Common myeloid progenitor, CD34-positive (primary cell): Measurements from ENCODE around the gene TNFAIP6.

Experiments used
- CTCF ChIA-PET: fragments of 350-600 bp; sonication (Branson Sonifier 250); formaldehyde crosslinking; loops from one replicate; lab custom pipeline; 2021; ENCODE audit warnings: antibody characterized with exemption; lab: Charles Lee
- POLR2A ChIA-PET: fragments of 350-600 bp; sonication (Branson Sonifier 250); formaldehyde crosslinking; loops from one replicate; lab custom pipeline; 2021; ENCODE audit warnings: antibody characterized with exemption; lab: Charles Lee
- DNase-seq, 3 donors: peaks; one replicate each; pipeline versions ENCODE4 v3.0.0 to v3.0.0-alpha.2; 2013
- H3K27ac ChIP-seq, 2 experiments: 1 replicate in 1 of 2; 2 replicates in 1 of 2; pipeline ENCODE4 v1.7.0; 2013; ENCODE audit warnings: inconsistent platforms in 2 of 2, low read length in 2 of 2, mild to moderate bottlenecking in 2 of 2, low read depth in 1 of 2, moderate library complexity in 1 of 2; ENCODE audit not compliant: severe bottlenecking in 2 of 2, insufficient read depth in 1 of 2, poor library complexity in 1 of 2
- H3K27me3 ChIP-seq, 5 experiments: replicated peaks in 2 of 5; 1 replicate in 3 of 5; 2 replicates in 2 of 5; pipeline versions ENCODE4 v1.6.1 to v1.7.0; 2013; ENCODE audit warnings: low read length in 4 of 5, mild to moderate bottlenecking in 2 of 5, moderate library complexity in 2 of 5, inconsistent platforms in 1 of 5; ENCODE audit not compliant: insufficient read depth in 5 of 5, control insufficient read depth in 4 of 5
- H3K36me3 ChIP-seq, 4 experiments: 1 replicate in 2 of 4; 2 replicates in 2 of 4; pipeline versions ENCODE4 v1.6.1 to v1.7.0; 2013; ENCODE audit warnings: low read length in 3 of 4, control low read depth in 1 of 4, mild to moderate bottlenecking in 1 of 4; ENCODE audit not compliant: control insufficient read depth in 4 of 4, insufficient read depth in 4 of 4
- H3K4me1 ChIP-seq, 4 experiments: 1 replicate in 3 of 4; 2 replicates in 1 of 4; pipeline versions ENCODE4 v1.6.1 to v1.7.1; 2013; ENCODE audit warnings: low read length in 3 of 4, mild to moderate bottlenecking in 3 of 4, control low read depth in 1 of 4, inconsistent platforms in 1 of 4, moderate library complexity in 1 of 4; ENCODE audit not compliant: control insufficient read depth in 4 of 4, insufficient read depth in 4 of 4; ENCODE audit errors: control extremely low read depth in 1 of 4
- H3K4me3 ChIP-seq, 7 experiments: 1 replicate in 4 of 7; 2 replicates in 3 of 7; pipeline versions ENCODE4 v1.5.1 to v1.7.0; 2013; ENCODE audit warnings: mild to moderate bottlenecking in 7 of 7, low read length in 6 of 7, moderate library complexity in 6 of 7, inconsistent platforms in 2 of 7, low read depth in 2 of 7, control low read depth in 1 of 7; ENCODE audit not compliant: insufficient read depth in 4 of 7, control insufficient read depth in 1 of 7; ENCODE audit errors: extremely low read depth in 1 of 7
- H3K9me3 ChIP-seq, 5 experiments: 1 replicate in 4 of 5; 2 replicates in 1 of 5; pipeline versions ENCODE4 v1.6.1 to v1.7.1; 2013; ENCODE audit warnings: low read length in 4 of 5, mild to moderate bottlenecking in 2 of 5, inconsistent platforms in 1 of 5, low read depth in 1 of 5, moderate library complexity in 1 of 5; ENCODE audit not compliant: control insufficient read depth in 4 of 5, insufficient read depth in 2 of 5; ENCODE audit errors: control extremely low read depth in 1 of 5
- WGBS: methylation state at CpG from one replicate; pipeline ENCODE4 v1.1.5; 2013; ENCODE audit not compliant: insufficient coverage; 5-methylcytosine and 5-hydroxymethylcytosine counted together

TNFAIP6 gene

DNA sequence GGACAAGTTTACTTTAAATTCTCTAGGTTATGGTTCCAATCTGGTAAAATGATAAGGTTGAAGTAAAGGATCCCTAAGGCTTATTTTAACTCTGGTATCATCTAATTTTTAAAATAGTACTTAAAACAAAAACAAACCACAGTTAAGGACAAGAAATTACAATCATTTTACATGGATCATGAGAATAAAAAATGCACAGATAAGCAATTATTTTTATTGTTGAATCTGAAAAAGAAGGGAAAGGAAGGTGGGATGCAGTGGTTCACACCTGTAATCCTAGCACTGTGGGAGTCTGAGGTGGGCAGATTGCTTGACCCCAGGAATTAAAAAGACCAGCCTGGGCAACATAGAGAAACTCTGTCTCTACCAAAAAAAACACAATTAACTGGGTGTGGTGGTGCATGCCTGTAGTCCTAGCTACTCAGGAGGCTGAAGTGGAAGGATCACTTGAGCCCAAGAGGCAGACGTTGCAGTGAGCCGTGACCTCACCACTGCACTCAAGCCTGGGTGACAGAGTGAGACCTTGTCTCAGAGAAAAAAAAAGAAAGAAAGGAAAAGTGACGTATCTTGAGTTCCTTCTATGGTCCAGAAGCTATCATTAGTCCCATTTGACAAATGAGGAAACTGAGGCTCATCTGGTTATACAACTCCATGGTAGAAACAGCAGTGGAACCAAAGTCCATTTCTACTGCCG, 2.5 kb downstream of the TNFAIP6 start:
- peaks cover 0 to 6% (median 3%) of the 10 kb centered on the region in 4 experiments for H3K4me1 ChIP-seq
- DNase-seq: no peak
- no peak overlapping the region for H3K4me3 ChIP-seq
- CTCF ChIA-PET: no interaction called here
- no peaks in the 10 kb centered on the region for H3K27me3 ChIP-seq
- WGBS: 100% methylated on average over 3 of the region's 4 CpGs
- POLR2A ChIA-PET: no interaction called here
- H3K36me3 ChIP-seq: no peaks in the 10 kb centered on the region
- no peak overlapping the region for H3K27ac ChIP-seq
- no peaks in the 10 kb centered on the region for H3K9me3 ChIP-seq

DNA sequence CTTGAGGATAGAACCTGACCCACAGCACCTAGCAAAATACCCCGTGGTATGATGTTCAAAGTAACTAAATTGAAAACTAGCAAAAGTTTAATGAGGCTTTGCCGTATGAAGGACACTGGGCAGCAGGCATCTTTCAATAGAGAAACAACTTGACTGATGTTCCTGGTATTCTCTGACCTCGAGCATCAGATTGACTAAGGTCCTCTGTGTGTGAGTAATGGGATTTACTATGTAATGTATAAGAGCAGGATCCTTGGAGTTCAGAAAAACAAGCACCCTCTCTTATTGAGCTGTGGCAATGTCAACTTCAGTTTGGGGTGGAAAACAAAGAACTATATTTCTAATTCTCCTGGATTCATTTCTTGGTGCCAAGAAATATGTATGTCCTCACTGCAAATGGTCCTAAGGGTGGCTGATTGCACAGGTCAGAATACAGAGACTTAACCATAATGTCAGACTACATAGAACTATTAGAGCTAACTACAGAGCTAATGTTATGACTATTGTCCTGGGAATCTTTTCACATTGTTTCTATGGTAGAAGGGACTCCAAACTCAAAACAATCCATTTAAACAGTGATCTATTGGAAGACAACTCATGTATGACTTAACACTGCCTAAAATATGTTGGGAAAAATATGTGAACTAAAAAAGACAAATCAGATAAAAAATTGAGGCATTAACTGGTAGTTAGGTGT, 4.4 kb downstream of the TNFAIP6 start:
- ChIA-PET POLR2A (no interaction called here), CTCF (interaction anchor here (0.7 to 1.4 kb wide), 2 partner anchors 10 to 14 kb away, joined by 3 read pairs; no protein-coding TSS in a partner anchor)
- Histone ChIP-seq H3K36me3 (no peaks in the 10 kb centered on the region), H3K27ac (no peak overlapping the region), H3K9me3 (no peaks in the 10 kb centered on the region), H3K4me3 (no peak overlapping the region), H3K27me3 (no peaks in the 10 kb centered on the region), H3K4me1 (peaks cover 0 to 6% (median 3%) of the 10 kb centered on the region in 4 experiments)
- WGBS: 97% methylated on average over 3 of the region's 3 CpGs
- no peak for DNase-seq

DNA sequence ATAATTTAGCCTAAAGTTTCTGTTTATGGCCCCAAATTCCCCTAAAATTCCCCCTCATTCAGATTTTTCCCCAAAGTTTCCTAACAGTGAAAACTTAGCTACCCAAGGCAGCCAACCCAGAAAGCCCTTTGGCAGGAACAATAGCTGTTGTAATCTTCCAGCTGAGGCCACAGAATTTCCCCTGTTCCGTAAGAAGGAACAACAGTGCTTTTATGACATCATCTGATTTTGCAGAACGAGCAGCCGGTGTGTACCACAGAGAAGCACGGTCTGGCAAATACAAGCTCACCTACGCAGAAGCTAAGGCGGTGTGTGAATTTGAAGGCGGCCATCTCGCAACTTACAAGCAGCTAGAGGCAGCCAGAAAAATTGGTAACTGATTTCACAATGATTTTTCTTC, 6.3 kb downstream of the TNFAIP6 start:
- no peak overlapping the region for H3K27ac ChIP-seq
- CTCF ChIA-PET: no interaction called here
- POLR2A ChIA-PET: interaction anchor here (1.3 kb wide), 1 partner anchor 74 kb away, joined by 5 read pairs; the partner anchor contains the start of gene NMI
- no peaks in the 10 kb centered on the region for H3K27me3 ChIP-seq
- peaks cover 0 to 6% (median 3%) of the 10 kb centered on the region in 4 experiments for H3K4me1 ChIP-seq
- DNase-seq: peak; percentile 45 to 84 (median 76)
- H3K4me3 ChIP-seq: peak overlapping the region in 2 of 7 experiments; percentile 14 to 40
- no peaks in the 10 kb centered on the region for H3K36me3 ChIP-seq
- peaks cover 0 to 6% (median 0%) of the 10 kb centered on the region in 5 experiments for H3K9me3 ChIP-seq
- 48% methylated on average over 8 of the region's 8 CpGs for WGBS

DNA sequence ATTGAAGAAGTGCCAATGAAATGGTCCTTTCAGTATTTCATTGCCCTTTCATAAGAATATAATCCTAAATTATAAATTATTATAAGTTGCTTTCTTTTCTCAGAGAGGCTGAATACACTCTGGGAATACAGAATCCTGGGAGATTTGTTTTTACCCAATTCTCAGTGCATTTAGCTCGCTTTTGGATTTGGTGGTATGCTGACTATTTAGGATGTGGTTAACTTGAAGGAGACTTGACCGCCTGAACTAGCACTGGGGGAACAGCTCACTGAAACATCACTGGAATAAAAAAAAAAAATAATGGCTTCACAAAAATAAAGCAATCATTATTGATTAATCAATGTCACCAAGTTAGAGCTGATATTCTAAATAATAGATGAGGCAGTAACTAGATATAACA, 10.2 kb downstream of the TNFAIP6 start:
- no peak overlapping the region for H3K4me3 ChIP-seq
- peaks cover 0 to 11% (median 0%) of the 10 kb centered on the region in 5 experiments for H3K9me3 ChIP-seq
- H3K4me1 ChIP-seq: peaks cover 0 to 6% (median 3%) of the 10 kb centered on the region in 4 experiments
- H3K27ac ChIP-seq: no peak overlapping the region
- CTCF ChIA-PET: interaction anchor here (2.1 kb wide), 1 partner anchor 13 kb away, joined by 7 read pairs; no protein-coding TSS in a partner anchor
- no peaks in the 10 kb centered on the region for H3K36me3 ChIP-seq
- no peaks in the 10 kb centered on the region for H3K27me3 ChIP-seq
- WGBS: 100% methylated on average over 1 of the region's 2 CpGs
- POLR2A ChIA-PET: no interaction called here
- no peak for DNase-seq

DNA sequence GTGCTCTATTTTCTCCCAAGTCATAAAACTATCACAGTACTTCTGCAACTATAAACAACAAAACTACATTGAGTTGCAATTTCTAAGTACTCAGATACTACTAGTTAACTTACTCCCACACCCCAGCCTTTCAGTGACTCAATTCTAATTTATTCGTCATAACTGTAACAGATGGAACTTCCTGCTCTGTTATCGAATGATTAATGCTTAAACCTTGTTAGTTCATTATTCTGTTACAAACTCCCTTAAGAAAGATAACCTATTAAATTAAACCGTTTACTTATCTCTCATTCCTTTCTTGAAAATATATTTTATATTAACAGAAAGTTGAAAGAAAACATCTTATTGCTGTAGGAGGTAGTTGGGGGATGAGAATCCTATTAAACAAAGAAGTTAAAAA, 17.0 kb downstream of the TNFAIP6 start:
- ChIA-PET CTCF (no interaction called here), POLR2A (no interaction called here)
- Histone ChIP-seq H3K4me3 (no peak overlapping the region), H3K4me1 (peaks cover 0 to 5% (median 0%) of the 10 kb centered on the region in 4 experiments), H3K27me3 (no peaks in the 10 kb centered on the region), H3K9me3 (peaks cover 0 to 1% (median 0%) of the 10 kb centered on the region in 5 experiments), H3K27ac (no peak overlapping the region), H3K36me3 (no peaks in the 10 kb centered on the region)
- peak; percentile 32 to 89 (median 75) for DNase-seq
- 13% methylated on average over 1 of the region's 3 CpGs for WGBS

DNA sequence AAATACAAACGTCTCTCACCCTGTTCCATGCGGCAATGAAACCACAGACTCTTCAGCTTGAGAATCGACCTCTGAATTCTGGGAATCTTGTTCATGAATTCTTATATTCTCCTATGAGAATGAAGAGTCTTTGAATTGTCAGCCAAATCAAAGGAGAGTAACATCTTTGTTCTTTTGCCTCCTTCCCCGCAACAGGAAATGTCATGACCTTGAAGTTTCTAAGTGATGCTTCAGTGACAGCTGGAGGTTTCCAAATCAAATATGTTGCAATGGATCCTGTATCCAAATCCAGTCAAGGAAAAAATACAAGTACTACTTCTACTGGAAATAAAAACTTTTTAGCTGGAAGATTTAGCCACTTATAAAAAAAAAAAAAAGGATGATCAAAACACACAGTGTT, 21.8 kb downstream of the TNFAIP6 start:
- no peaks in the 10 kb centered on the region for H3K9me3 ChIP-seq
- WGBS: 100% methylated on average over 1 of the region's 4 CpGs
- ChIA-PET POLR2A (no interaction called here), CTCF (no interaction called here)
- no peak overlapping the region for H3K4me3 ChIP-seq
- no peaks in the 10 kb centered on the region for H3K27me3 ChIP-seq
- H3K27ac ChIP-seq: no peak overlapping the region
- peaks cover 0 to 5% (median 1%) of the 10 kb centered on the region in 4 experiments for H3K4me1 ChIP-seq
- no peak for DNase-seq
- H3K36me3 ChIP-seq: no peaks in the 10 kb centered on the region
